RCC 7860 (cell line): Measurements from ENCODE around the gene LRRC63.
A peak's percentile ranks its signal among the peaks of the same experiment; 100 is the strongest.
"Not testable (repeated sequence)": the region's sequence is repeated elsewhere in the genome, so short reads cannot be mapped to it uniquely, and the experiment has no call there.

Source experiments
- DNase-seq: peaks from one replicate; pipeline ENCODE4 v3.0.0-alpha.2; 2015; ENCODE audit warnings: low spot score
- FAIRE-seq: peaks from 2 replicates; lab custom pipeline; 2012; peaks lifted over from hg19 to GRCh38; lab: Jason Lieb, UNC

The LRRC63 gene, protein sequence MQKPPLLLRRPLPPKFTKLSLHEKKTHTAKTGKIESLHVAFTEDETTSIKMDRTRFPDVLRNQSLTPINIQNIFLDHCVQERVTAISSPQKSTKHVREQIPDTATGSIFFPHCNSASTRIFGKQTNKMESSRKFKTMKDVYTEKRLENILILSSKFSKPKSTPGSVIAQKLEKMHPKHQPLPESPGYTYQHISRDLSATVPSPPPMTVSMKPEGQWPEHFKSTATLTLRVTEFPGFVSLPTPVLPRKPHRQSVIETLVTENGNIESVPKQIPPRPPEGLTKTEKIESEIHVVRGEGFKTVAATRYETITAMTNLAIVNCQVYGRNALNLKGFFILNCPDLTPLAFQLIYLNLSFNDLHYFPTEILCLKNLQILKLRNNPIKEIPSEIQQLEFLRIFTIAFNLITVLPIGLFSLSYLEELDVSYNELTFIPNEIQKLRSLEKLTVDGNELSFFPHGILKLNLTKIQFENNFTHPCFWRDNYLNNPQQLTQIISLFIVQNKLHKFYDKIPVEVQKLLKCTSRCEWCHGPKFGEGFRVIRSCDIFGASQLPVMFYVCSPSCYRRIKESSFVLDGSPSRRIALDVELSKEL

DNA sequence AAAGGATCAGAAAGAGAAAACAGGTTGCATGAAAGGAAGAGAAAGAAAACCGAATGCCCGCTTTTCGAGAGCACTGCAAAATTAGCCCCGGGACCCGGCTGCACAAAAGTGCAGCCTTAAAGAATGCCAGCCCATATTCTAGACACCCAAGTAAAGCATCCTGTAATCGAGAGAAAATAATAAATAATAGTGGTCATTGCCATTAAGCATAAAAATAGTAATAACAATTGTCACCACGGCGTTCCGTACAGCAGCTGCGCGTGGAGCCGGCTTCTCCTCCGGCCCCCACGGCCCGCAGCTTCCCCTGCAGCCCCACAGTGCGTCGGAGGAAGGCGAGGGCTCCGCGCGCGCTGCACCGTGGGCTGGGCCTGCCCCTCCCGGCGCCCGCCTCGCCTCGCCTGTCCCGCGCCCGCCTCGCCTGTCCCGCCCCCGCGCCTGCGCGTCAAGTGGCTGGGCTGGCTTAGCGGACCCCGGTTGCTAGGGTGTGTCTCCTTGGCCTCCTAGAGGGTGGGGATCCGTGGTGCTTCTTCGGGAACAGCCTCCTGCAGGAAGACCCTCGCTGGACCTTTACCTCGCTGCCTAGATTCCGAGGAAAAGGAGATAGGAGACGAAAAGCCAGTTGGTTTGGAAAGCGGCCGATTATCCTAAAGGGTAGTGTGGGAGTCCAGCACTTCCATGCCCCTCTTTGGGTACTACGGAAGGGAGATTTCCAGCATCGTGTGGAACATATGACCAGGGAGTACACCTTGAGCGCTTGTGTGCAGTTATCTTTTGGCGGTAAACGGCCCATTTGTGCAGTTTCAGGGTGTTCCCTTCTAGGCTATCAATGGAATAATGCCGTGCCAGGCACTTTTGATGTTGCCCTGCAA lies at the start of gene LRRC63:
TSS of gene LRRC63 (plus strand) at position 446 of the 869 bp plus-strand sequence. CDS start 1,107 bp downstream, outside the sequence.
- DNase-seq (no peak), FAIRE-seq (no peak)

DNA sequence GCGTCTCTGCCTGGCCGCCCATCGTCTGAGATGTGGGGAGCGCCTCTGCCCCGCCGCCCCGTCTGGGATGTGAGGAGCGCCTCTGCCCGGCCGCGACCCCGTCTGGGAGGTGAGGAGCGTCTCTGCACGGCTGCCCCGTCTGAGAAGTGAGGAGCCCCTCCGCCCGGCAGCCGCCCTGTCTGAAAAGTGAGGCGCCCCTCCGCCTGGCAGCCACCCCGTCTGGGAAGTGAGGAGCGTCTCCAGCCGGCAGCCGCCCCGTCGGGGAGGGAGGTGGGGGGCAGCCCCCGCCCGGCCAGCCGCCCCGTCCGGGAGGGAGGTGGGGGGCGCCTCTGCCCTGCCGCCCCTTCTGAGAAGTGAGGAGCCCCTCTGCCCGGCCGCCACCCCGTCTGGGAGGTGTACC lies 49.0 kb upstream of the LRRC63 start:
- DNase-seq, FAIRE-seq: not testable (repeated sequence)

DNA sequence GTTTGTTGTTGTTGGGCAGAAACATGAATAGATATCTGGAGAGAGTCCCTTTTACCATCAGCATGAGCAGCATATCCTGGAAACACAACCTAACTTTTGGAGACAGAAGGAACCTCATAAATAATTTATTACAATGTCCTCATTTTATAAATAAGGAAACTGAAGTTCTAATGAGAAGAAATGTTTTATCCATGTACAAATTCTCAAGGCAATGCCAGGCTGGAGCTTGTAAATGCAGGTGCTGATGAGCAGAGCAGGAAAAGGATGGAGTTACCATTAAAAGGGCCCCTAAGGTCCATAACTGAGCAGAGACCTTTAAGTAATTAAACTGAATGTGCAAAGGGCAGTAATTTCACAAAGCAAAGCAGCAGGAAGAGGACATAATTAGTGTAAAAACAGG lies 47.1 kb upstream of the LRRC63 start:
- FAIRE-seq (no peak), DNase-seq (no peak)

DNA sequence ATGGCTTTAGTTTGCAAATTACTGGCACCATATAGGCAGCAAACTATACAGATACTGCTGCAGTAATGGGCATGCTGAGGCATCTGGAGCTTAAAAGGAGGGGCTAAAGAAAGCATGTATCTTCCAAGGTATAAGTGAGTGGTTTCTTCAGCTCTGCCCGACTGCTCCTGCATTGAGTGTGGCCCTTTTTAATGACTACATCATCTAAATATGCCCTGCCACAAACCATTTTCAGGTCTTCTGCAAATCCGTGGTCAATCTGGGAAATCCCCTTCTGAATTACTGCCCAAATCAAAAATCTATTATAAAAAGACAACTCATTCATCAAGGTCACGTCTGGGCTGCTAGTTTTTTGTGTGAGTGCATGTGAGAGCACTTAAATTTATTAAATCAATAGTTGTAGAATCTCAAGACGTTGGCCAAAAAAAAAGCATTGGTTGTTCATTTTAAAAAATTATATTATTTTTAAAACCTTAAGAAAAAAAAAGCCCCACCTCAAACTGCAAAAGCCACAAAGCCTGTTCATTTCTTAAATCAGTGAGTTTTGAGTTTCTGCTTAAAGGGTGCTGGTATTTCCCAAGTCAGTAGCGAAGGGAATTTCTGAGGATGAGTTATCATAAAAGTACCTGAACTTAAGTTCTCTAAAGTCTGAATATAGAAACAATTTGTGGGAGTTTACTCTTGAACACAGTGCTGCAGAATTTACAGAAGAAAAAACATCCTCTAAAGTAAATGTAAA lies 46.1 kb upstream of the LRRC63 start:
- DNase-seq: peak; percentile 86
- FAIRE-seq: peak; percentile 82

DNA sequence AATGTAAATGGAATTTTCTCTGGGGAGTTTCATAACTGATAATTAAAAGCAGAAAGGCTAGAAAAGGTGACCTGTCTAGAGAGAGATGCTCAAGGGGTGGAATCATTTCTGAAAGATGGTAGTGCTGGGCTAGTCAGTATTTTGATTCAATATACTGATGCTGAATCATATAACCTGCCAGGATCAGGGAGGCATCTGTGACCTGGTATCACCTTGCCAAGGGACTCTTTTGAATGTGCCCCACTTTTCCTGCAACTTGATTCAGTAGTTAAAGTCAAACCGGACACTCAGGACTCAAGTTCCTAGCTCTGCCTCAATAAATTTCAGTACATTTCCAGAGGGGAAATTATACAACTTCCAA lies 45.5 kb upstream of the LRRC63 start:
- DNase-seq (no peak), FAIRE-seq (no peak)

DNA sequence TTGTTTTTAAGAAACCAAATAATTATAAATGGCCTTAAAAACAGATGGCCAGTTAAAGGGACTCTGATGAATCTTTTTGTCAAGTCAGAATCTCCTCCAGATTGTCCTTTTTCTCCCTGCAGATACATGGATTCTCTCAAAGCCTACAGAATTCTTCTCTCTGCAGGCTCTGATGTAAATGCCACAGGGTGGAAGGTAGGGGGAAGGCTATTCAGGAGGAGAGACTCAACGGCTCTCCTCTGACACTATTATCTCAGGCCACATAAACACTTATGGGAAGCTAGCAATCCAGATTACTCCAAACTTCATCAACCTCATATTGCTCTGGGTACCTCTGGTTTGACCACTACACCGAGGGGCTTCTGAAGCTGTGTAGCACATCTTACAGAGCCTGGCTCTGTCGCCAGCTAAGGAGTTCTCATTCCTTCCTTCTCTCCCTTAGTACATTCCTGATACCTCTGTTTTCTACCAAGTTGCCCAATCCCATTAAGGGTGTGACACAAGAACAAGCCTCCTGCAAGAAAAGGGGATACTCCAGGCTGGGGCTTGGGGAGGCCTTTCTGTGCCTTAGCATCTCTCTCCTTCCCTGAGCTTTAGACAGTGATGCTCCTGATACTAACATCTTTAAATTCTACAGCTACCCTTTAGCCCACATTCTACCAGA lies 44.6 kb upstream of the LRRC63 start:
- FAIRE-seq (no peak), DNase-seq (no peak)

DNA sequence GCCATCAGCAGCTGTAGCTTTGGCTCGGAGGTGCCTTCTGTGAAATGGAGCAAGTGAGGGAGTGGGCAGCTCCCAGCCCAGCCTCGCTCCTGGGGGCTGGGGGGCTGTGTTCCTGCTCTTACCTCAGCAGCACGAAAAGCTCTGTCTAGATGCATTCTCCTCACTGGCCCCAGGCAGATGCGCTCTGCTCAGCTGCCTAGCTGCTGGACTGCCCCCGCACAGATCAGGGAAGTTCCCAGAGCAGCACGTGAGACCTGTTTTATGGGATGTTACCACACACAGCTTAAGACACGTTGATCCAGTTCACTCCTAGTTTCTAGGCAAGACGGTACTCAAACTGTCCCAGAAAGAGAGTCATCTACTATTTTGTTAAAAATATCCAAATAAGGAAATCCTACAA lies 43.4 kb upstream of the LRRC63 start:
- DNase-seq: peak; percentile 27
- no peak for FAIRE-seq

DNA sequence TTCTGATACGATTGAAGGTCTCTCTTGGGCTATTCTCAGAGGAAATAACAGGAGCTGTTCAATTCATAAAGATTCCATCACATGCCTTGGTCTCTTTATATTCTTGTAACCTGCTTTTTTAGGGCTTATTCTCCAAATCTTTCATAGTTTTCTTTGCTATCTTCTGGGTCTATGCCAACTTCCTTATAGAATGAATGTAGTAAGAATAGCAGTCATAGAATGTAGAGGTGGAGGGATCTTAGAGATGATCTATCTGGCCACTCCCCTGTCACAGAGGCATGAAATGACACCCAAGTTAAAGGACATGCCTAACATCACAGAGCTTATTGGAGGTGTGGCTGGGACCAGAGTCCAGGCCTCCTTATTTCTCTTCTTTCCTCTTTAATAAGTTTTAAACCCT lies 42.9 kb upstream of the LRRC63 start:
- FAIRE-seq (no peak), DNase-seq (no peak)

DNA sequence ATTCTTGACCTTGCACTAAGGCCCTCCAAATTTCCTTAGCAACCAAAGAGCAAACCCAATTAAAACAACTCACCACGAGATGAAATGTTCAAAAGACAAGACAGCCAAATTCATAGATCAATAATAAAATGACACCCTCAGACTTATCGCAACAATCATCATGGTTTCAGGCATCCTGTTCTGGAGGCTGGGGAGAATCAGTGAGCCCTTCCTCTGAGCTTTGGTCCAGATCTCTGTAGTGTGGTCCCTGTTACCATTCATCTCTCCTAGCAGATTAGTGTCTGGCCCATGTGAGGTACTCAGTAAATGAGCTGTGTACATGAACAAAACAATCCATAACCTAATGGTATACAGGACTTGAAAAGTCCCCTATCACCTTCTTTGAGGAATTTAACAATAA lies 42.0 kb upstream of the LRRC63 start:
- no peak for FAIRE-seq
- no peak for DNase-seq

DNA sequence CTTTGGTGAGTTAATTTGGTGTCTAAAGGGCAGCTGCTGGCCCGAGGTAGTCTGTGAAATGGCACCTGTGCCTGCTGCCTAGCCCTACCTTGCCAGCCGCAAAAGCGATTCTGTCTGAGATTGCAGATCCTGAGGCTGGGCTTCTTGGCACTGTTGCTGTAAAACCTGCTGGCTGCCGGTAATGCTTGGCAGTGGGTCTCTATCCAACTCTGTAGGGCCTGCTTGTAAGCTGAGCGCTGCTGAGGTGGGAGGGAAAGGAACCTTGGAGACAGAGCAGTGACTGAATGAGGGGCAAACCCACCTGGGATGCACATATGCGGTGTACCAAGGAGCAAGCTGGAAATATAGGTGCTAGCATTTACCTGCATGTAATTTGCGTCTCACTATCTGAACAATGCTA lies 41.5 kb upstream of the LRRC63 start:
- no peak for DNase-seq
- no peak for FAIRE-seq

DNA sequence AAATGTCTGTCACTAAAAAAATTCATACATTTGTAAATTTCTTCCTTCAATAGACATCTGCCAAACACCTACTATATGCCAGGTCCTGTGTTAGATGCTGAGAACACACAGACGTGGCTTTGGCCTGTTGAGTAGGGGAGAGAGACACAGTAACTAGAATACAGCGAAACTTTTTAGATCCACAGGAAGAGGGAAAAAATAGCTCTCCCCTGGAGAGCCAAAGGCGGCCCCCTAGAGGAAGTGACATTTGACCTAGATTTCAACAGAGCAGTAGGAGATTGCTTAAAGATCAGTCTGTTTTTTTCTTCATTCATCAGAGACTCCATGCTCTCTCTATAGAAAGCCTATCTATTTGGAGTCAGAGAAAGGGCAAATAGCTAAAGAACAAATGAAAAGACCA lies 41.0 kb upstream of the LRRC63 start:
- no peak for FAIRE-seq
- DNase-seq: no peak

DNA sequence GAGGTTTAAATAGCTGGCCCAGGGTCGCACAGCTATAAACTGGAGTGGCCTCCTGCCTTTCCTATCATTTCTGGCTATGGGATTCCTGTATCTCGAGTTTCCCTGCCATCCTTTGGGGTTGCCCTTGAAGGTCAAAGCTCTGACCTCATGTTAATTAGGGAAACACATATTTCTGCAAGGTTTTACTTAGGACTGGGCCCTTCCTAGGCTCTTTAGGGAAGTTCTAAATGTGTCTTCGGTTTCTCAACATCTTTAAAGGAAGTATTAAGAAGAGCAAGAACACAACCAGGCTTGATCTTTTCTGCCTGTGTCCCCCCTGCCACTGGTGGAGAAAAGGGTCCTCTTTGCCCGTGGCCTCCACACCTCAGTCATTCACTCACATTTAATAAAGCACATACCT lies 40.5 kb upstream of the LRRC63 start:
- DNase-seq (no peak), FAIRE-seq (no peak)

DNA sequence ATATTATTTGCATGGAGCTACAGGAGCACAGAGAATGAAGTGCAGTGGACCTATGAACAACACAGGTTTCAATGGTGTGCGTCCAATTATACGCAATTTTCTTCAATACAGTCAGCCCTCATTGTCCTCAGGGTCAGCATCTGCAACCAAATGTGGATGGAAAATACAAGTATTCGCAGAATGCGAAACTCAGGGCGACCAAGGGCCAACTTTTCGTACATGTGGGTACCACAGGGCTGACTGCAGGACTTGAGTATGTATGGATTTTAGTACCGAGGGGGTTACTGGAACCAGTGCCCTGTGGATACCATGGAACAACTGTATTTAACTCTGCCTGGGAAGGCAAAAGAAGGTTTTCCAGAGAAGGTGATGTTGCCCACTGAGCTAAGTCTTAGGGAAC lies 40.0 kb upstream of the LRRC63 start:
- no peak for FAIRE-seq
- DNase-seq: no peak

DNA sequence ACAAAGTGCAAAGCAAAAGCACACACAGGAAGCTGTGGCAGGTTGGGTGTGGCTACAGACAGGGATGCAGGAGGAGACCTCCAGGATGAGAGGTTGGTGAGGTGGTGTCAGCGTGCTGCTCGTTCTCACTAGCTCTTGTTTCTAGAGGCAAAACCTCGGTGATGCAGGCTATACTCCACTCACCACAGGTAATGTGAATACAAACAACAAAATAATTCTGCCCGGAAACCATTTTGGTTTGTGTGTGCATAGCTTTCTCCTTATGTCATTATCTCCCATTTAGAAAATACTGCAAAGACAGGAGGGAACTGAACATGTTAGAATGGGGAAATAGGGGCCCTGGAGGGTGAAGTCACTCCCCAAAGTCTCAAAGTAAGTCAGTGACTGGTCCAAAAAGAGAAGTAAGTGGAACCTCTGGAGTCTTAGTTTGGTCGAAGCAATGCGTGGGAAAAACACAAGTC lies 39.2 kb upstream of the LRRC63 start:
- DNase-seq (no peak), FAIRE-seq (no peak)

DNA sequence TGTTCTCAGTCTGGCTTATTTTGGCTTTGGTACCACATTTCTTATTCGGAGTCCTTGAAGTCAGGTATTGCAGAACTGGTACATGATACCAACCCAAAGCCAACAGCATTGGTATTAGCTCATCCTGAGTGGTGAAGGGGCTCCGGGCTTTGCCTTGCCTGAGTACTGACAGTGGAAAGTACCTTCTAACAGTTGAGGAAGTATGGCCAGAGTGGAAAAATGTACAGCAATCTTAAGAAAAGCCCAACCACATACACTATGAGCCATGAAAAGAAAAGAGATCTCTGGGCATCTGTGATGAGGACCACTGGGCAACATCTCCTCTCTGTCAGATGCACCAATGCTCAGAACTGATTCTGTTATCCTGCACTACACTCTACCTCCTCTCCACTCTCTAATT lies 38.1 kb upstream of the LRRC63 start:
- no peak for FAIRE-seq

DNA sequence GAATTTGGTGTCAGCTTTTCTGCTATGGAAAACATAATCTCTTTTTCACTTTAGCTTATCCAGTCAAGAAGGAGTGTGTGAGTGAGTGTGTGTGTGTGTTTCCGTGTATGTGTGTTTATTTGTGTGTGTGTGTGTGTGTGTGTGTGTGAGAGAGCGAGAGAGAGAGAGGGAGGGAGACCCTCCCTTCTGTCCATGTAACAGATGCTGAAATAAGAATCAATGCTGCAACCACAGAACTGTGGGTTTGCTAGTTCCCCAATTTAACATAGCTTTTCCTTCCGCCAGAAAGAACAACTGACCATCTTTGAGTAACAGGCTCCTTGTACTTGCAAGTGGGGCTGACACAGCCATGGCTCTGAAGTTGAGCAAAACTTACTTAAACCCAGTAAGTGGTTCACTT lies 35.0 kb upstream of the LRRC63 start:
- FAIRE-seq: no peak
- no peak for DNase-seq

More for the DNA sequence above, 38.1 kb upstream of the LRRC63 start:
- no peak for DNase-seq

DNA sequence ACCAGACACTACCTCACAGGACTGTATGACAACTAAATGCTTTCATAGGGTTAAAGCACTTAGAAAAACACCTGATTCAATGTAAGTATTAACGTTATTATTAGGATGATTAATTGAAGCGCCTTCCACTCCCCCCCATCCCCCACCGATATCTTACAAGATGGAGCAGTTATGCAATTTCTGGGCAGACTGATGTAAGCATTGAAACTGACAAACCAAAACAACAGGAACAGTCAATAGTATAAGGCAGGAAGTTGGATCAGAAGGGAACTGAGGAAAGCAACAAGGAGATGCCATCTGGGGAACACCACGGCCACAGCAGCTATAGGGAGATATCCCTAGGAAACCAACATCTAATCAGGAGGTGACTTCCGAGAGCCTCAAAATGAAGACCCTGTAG lies 33.6 kb upstream of the LRRC63 start:
- FAIRE-seq: no peak
- DNase-seq: no peak

DNA sequence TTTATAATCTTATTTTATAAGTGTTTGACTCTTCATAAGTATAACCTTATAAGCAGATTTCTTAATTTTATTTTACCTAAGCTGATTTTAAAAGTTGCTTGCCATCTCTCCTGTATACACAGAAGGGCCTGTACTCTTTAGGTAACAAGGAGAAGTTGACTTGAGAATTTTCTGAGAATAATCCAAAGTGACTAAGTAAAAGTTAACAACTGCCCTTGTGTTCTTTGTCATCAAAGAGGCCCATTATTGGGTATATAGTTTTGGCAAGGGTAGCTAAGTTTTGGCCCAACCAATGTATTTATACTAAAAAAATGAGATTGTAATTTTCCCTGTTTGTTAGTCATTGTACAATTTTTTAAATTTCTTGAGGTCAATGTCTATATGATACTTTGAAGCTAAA lies 32.9 kb upstream of the LRRC63 start:
- FAIRE-seq: no peak
- no peak for DNase-seq

DNA sequence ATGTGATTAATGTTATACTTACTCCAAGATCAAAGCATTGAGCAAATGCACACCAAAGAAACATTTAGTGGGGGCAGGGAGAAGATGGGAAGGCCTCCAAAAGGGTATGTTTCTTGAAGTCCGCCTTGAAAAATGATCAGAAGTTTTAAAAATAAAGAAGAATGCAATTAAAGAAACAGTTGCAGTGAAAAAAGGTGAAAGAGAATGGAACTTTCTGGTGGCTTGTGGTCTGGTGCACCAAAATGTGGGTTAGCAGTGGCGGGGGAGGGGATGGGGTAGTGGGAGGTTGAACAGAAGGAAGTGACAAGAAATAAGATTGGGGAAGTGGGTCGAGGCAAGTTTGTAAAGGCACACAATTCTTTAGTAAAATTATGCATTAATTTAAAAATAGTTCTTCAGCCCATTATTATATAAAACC lies 32.2 kb upstream of the LRRC63 start:
- FAIRE-seq: no peak

DNA sequence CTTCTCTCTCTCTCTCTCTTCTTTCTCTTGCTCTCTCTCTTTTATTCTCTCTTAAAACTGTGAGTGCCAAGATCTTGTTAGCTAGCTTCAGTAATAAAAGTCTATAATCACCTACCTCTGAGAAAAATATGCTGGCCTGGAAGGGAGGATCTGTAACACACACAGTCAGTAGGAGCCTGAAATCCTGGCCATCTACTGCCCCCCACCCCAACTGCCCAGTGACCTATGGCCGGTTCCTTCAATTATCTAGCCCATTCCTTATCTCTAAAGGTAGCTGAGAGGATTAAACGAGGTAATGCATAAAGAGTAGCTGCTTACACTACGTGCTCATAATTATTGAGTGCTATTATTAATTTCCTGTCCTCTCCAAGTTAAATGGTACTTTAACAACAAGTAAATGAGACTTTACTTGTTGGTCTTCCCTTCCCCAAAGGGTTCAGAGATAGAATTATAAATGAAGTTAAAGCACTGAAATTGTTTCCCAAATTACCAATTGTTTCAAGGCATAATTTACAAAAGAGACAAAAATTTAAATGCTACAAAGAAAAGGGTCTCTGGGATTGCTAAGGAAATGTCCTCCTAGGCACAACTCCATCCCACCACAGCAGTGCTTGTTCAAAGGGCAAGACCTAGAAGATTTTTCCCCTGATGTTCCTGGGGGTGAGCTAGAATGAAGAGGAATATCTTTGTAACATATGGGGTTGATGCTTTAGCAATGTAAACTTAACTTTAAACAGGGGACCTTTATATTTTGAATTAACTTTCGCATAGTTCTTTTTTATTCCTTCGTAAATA lies 31.6 kb upstream of the LRRC63 start:
- DNase-seq (no peak), FAIRE-seq (no peak)

More for the DNA sequence above, 32.2 kb upstream of the LRRC63 start:
- DNase-seq: no peak
